CD8-positive, alpha-beta memory T cell (primary cell): ENCODE data around the gene OR2T10. TPM values are rescaled to one million over a fixed set of nuclear protein-coding genes. Genes with fewer than 3 reads are reported as not detected.

Experiments used
- CTCF ChIA-PET: fragments of 350-600 bp; sonication (Branson Sonifier 250); formaldehyde crosslinking; loops from one replicate; lab custom pipeline; 2021; ENCODE audit warnings: antibody characterized with exemption; lab: Charles Lee
- POLR2A ChIA-PET: fragments of 350-600 bp; sonication (Branson Sonifier 250); formaldehyde crosslinking; loops from one replicate; lab custom pipeline; 2021; ENCODE audit warnings: antibody characterized with exemption; lab: Charles Lee
- DNase-seq, 5 donors: peaks; one replicate each; pipeline versions ENCODE4 v3.0.0 to v3.0.0-alpha.2; 2020 to 2022; ENCODE audit warnings: mixed read lengths in 1 of 5
- H3K27ac ChIP-seq: one replicate; pipeline ENCODE4 v1.7.0; 2013; ENCODE audit warnings: low read depth, mild to moderate bottlenecking, low read length, moderate library complexity
- H3K27me3 ChIP-seq: 2 replicates; pipeline ENCODE4 v1.7.0; 2013; ENCODE audit warnings: low read length, mild to moderate bottlenecking; ENCODE audit not compliant: insufficient read depth, poor library complexity, severe bottlenecking
- H3K36me3 ChIP-seq: 2 replicates; pipeline ENCODE4 v1.7.0; 2013; ENCODE audit warnings: mild to moderate bottlenecking, low read length, moderate library complexity; ENCODE audit not compliant: insufficient read depth
- H3K4me1 ChIP-seq: 2 replicates; pipeline ENCODE4 v1.7.0; 2013; ENCODE audit warnings: mild to moderate bottlenecking, low read length, moderate library complexity; ENCODE audit not compliant: insufficient read depth
- H3K4me3 ChIP-seq: 2 replicates; pipeline ENCODE4 v1.7.0; 2013; ENCODE audit warnings: mild to moderate bottlenecking, low read length
- H3K9me3 ChIP-seq: 2 replicates; pipeline ENCODE4 v1.7.0; 2013; ENCODE audit warnings: mild to moderate bottlenecking, low read length
- H3K27ac Mint-ChIP-seq, 8 donors: one replicate each; pipeline ENCODE4 v1.8.0; 2020 to 2021; ENCODE audit warnings: mixed read lengths in 8 of 8, mild to moderate bottlenecking in 6 of 8, inconsistent platforms in 3 of 8, moderate library complexity in 3 of 8
- H3K27me3 Mint-ChIP-seq, 2 donors: one replicate each; pipeline ENCODE4 v1.8.0; 2020 to 2021; ENCODE audit warnings: mixed read lengths in 2 of 2, mild to moderate bottlenecking in 1 of 2, moderate library complexity in 1 of 2
- H3K36me3 Mint-ChIP-seq, 3 donors: one replicate each; pipeline ENCODE4 v1.8.0; 2020 to 2021; ENCODE audit warnings: mixed read lengths in 3 of 3, inconsistent platforms in 1 of 3, mild to moderate bottlenecking in 1 of 3
- H3K4me1 Mint-ChIP-seq, 3 donors: one replicate each; pipeline ENCODE4 v1.8.0; 2020 to 2021; ENCODE audit warnings: mixed read lengths in 3 of 3, inconsistent platforms in 1 of 3, mild to moderate bottlenecking in 1 of 3
- H3K4me3 Mint-ChIP-seq, 7 donors: one replicate each; pipeline ENCODE4 v1.8.0; 2020 to 2021; ENCODE audit warnings: mixed read lengths in 7 of 7, mild to moderate bottlenecking in 6 of 7, moderate library complexity in 4 of 7, inconsistent platforms in 2 of 7
- H3K9me3 Mint-ChIP-seq, 5 donors: one replicate each; pipeline ENCODE4 v1.8.0; 2020 to 2022; ENCODE audit warnings: mixed read lengths in 5 of 5, mild to moderate bottlenecking in 3 of 5, moderate library complexity in 2 of 5, inconsistent platforms in 1 of 5
- polyA plus RNA-seq: library from polyadenylated mRNA; unstranded; fragments of 300-500 nt; fragmentation: Illumina TruSeq; gene quantifications from one replicate; pipeline ENCODE4 v1.2.3, GENCODE V29; 2021
- total RNA-seq, 2 experiments: library from RNA; stranded (reverse); gene quantifications; one replicate each; pipeline ENCODE4 v1.2.3, GENCODE V29; 2021

Gene OR2T10
- total and polyA plus RNA-seq, 3 experiments from 2014 or later: not detected

DNA sequence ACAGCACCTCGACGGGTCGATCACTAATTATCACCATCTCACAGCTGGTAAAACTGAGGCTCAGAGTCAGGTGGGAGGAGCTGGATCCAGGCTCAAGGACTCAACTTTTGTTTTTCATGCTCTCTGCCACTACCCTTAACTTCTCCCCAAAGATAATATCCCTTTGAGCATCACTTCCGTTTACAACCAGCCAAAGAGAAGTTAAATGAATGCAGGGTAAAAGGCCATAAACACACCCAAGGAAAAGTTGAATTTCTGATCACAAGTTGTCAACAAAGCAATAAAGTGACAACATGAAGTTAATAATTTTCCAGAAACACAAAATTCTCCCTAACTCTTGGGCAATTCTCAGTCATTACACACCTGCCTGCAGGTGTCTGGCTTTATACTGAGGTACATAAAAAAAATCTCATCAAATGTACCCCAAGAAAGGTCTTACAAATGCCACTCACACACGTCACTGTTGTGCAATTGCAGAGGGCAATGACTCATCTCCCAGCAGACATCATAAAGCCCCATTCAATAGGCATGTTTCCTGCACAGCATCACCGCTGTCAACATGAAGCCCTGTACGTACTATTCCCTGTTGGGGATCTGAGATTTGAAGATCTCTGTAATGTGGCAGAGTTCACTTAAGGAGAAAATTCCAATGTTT, 34.0 kb upstream of the OR2T10 start:
- Histone ChIP-seq H3K27ac (no peak overlapping the region), H3K4me3 (no peak overlapping the region), H3K36me3 (no peaks in the 10 kb centered on the region), H3K4me1 (no peaks in the 10 kb centered on the region), H3K27me3 (no peaks in the 10 kb centered on the region), H3K9me3 (no peaks in the 10 kb centered on the region)
- Mint-ChIP-seq H3K27ac (no peak overlapping the region), H3K36me3 (no peaks in the 10 kb centered on the region), H3K4me3 (no peak overlapping the region), H3K9me3 (no peaks in the 10 kb centered on the region), H3K27me3 (peaks cover 0 to 3% of the 10 kb centered on the region in 2 donors), H3K4me1 (no peaks in the 10 kb centered on the region)
- ChIA-PET CTCF (no interaction called here), POLR2A (no interaction called here)
- no peak for DNase-seq

DNA sequence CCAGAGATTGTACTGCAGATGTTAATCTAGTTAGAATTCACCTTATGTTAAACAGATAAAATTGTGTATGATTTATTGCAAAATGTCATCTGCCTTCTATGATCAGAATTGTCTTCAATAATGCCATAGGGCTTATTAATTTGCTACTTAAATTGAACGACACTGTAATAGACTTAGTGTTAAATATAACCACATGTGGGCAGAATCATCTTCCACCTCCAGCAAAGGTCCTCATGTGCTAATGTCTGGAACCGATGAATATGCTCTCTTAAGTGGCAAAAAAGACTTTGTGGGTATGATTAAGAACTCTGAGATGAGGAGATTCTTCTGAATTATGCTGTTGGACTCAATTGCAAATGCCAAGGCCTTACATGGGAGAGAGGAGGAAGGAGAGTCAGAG, 33.1 kb upstream of the OR2T10 start:
- no peaks in the 10 kb centered on the region for H3K36me3 Mint-ChIP-seq
- H3K27ac ChIP-seq: no peak overlapping the region
- H3K9me3 ChIP-seq: no peaks in the 10 kb centered on the region
- H3K4me3 Mint-ChIP-seq: no peak overlapping the region
- no peaks in the 10 kb centered on the region for H3K27me3 ChIP-seq
- POLR2A ChIA-PET: no interaction called here
- H3K4me3 ChIP-seq: no peak overlapping the region
- H3K27ac Mint-ChIP-seq: peak overlapping the region in 1 of 8 donors; percentile 1
- DNase-seq: no peak
- no peaks in the 10 kb centered on the region for H3K4me1 ChIP-seq
- no peaks in the 10 kb centered on the region for H3K4me1 Mint-ChIP-seq
- H3K9me3 Mint-ChIP-seq: no peaks in the 10 kb centered on the region
- no peaks in the 10 kb centered on the region for H3K36me3 ChIP-seq
- H3K27me3 Mint-ChIP-seq: peaks cover 0 to 3% of the 10 kb centered on the region in 2 donors
- CTCF ChIA-PET: no interaction called here

DNA sequence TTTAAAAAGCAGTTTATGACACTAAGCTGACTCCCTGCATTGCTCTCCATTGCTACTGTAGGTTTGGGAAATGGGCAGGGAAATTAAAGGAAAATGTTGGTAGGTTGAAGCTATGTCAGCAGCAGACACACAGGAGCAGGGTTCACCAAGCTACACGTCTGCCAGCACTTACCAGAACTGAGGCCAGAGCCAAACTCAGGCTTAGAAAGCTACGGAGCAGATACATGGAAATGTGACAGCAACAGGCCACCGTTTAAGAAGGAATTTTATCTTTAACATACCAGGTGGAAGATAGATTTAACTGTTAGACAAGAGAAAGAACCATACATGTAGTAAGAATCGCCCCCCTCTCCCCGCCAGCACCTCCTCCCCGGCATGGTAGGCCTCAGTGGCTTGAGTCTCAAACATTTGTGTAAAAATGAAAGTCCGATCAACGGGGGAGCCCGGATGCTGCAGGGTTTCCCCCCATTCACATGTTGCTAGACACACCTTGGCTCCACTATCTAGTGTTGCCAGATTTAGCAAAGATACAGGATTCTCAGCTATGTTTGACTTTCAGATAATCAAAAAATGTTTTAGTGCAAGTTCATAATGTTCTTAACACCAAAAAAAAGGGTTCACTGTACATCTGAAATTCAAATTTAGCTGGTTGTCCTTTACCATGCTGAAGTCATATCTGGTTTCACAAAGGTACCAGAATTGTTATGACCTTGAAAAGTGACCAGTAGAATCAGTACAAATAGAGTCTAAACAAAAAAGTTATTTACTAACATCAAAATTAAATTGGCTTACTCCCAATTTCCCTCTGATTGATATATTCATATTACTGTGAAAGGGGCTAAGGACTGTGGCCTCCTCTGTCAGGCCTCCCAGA, 30.7 kb upstream of the OR2T10 start:
- H3K27me3 Mint-ChIP-seq: peaks cover 0 to 3% of the 10 kb centered on the region in 2 donors
- no peaks in the 10 kb centered on the region for H3K9me3 ChIP-seq
- no peak overlapping the region for H3K4me3 ChIP-seq
- no peaks in the 10 kb centered on the region for H3K36me3 ChIP-seq
- no peak overlapping the region for H3K4me3 Mint-ChIP-seq
- no peaks in the 10 kb centered on the region for H3K9me3 Mint-ChIP-seq
- ChIA-PET POLR2A (no interaction called here), CTCF (interaction anchor here (0.8 kb wide), 1 partner anchor 153 kb away, joined by 3 read pairs; no protein-coding TSS in a partner anchor)
- peaks cover 4% of the 10 kb centered on the region for H3K4me1 ChIP-seq
- no peaks in the 10 kb centered on the region for H3K4me1 Mint-ChIP-seq
- no peaks in the 10 kb centered on the region for H3K36me3 Mint-ChIP-seq
- H3K27me3 ChIP-seq: no peaks in the 10 kb centered on the region
- H3K27ac Mint-ChIP-seq: no peak overlapping the region
- no peak overlapping the region for H3K27ac ChIP-seq
- no peak for DNase-seq

DNA sequence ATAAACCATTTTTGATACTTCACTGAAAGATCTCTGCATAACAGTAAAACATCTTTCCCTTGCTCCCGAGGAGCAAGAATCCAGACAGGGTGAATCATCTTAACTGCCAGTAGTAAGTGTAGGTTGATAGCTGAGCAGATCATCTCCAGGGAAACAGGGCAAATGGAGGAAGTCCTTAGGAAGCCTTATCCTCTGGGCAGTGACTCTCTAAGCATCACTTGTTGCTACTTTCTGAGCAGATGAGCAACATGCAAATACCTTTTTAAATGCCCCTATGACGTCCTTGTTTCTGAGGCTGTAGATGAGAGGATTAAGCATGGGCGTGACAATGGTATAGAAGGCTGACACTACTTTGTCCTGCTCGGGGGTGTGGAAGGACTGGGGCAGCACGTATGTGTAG, 28.5 kb upstream of the OR2T10 start:
- Mint-ChIP-seq H3K27me3 (peaks cover 0 to under 1% of the 10 kb centered on the region in 2 donors), H3K36me3 (no peaks in the 10 kb centered on the region), H3K4me1 (no peaks in the 10 kb centered on the region), H3K27ac (no peak overlapping the region), H3K4me3 (no peak overlapping the region), H3K9me3 (no peaks in the 10 kb centered on the region)
- CTCF ChIA-PET: no interaction called here
- no peaks in the 10 kb centered on the region for H3K27me3 ChIP-seq
- H3K9me3 ChIP-seq: no peaks in the 10 kb centered on the region
- DNase-seq: no peak
- H3K36me3 ChIP-seq: no peaks in the 10 kb centered on the region
- no peak overlapping the region for H3K4me3 ChIP-seq
- POLR2A ChIA-PET: no interaction called here
- no peak overlapping the region for H3K27ac ChIP-seq
- peaks cover 4% of the 10 kb centered on the region for H3K4me1 ChIP-seq

DNA sequence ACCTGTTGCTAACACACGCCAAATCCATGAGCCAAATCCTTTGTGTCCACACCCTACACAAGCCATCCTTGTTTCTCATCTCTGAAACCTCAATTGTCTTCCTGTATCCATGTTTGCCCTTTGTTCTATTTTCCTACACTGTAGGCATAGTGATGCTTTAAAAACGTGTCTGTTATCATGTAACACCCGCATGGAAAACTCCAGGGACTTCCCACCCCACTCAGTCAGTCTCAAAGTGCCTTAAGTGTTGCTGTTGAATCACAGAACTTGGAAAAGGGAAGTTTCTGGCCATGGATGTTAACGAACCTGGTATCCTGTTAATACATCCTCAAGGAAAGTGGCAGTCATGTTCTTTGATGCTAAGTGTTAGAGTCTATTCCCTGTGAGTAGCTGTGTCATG, 27.7 kb upstream of the OR2T10 start:
- H3K36me3 ChIP-seq: no peaks in the 10 kb centered on the region
- no peaks in the 10 kb centered on the region for H3K27me3 Mint-ChIP-seq
- H3K9me3 ChIP-seq: no peaks in the 10 kb centered on the region
- H3K27ac ChIP-seq: no peak overlapping the region
- ChIA-PET CTCF (no interaction called here), POLR2A (no interaction called here)
- H3K4me3 Mint-ChIP-seq: no peak overlapping the region
- H3K27me3 ChIP-seq: no peaks in the 10 kb centered on the region
- no peak for DNase-seq
- H3K9me3 Mint-ChIP-seq: no peaks in the 10 kb centered on the region
- H3K36me3 Mint-ChIP-seq: no peaks in the 10 kb centered on the region
- peaks cover 4% of the 10 kb centered on the region for H3K4me1 ChIP-seq
- no peaks in the 10 kb centered on the region for H3K4me1 Mint-ChIP-seq
- no peak overlapping the region for H3K4me3 ChIP-seq
- no peak overlapping the region for H3K27ac Mint-ChIP-seq

DNA sequence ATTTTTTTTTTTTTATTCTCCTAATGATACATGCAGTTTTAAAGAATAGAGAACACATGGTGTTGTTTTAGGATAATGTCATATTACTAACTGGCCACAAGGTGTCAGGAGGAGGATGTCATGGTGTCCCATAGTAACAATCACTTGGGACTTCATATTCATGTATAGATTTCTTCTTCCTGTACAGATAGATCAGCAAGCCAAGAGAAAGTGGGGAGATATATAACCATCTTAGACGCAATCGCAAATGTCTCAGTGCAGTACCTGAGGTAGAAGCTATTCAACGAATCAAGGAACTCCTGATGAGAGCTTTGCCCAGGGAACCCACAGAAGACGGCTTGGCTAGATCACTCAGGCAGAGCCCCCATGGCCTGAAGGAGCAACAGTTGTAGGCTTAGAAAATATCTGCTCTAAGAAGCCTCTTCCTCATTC, 25.1 kb upstream of the OR2T10 start:
- no peak overlapping the region for H3K4me3 ChIP-seq
- H3K9me3 ChIP-seq: no peaks in the 10 kb centered on the region
- no peaks in the 10 kb centered on the region for H3K36me3 Mint-ChIP-seq
- H3K4me3 Mint-ChIP-seq: no peak overlapping the region
- peaks cover 0 to 1% of the 10 kb centered on the region in 2 donors for H3K27me3 Mint-ChIP-seq
- no peak overlapping the region for H3K27ac ChIP-seq
- no peaks in the 10 kb centered on the region for H3K36me3 ChIP-seq
- DNase-seq: peak in 1 of 5 donors; percentile 15
- ChIA-PET CTCF (no interaction called here), POLR2A (no interaction called here)
- H3K27me3 ChIP-seq: no peaks in the 10 kb centered on the region
- H3K4me1 ChIP-seq: peaks cover 4% of the 10 kb centered on the region
- no peak overlapping the region for H3K27ac Mint-ChIP-seq
- H3K9me3 Mint-ChIP-seq: no peaks in the 10 kb centered on the region
- H3K4me1 Mint-ChIP-seq: no peaks in the 10 kb centered on the region

DNA sequence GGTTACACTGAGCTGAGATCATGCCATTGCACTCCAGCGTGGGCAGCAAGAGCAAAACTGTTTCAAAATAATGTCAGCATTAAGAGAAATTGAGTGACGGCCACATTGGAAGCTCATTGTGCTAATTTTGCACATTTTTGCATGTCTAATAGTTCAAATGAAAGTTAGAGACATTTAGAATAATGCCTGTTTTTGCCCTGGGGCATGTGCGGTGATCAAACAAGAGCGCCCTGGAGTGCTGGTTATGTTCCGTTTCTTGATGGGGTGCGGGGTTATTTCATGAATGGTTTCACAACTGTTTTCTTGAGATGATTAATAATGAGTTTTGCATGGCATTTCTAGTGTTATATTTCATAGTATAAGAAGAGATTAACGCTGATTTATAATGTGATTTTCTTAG, 24.3 kb upstream of the OR2T10 start:
- Mint-ChIP-seq H3K27ac (no peak overlapping the region), H3K36me3 (no peaks in the 10 kb centered on the region), H3K27me3 (peaks cover 0 to 1% of the 10 kb centered on the region in 2 donors), H3K4me3 (no peak overlapping the region), H3K4me1 (no peaks in the 10 kb centered on the region), H3K9me3 (no peaks in the 10 kb centered on the region)
- H3K27ac ChIP-seq: no peak overlapping the region
- DNase-seq: no peak
- H3K9me3 ChIP-seq: no peaks in the 10 kb centered on the region
- no peaks in the 10 kb centered on the region for H3K27me3 ChIP-seq
- CTCF ChIA-PET: no interaction called here
- POLR2A ChIA-PET: no interaction called here
- no peak overlapping the region for H3K4me3 ChIP-seq
- no peaks in the 10 kb centered on the region for H3K36me3 ChIP-seq
- H3K4me1 ChIP-seq: peaks cover 4% of the 10 kb centered on the region

DNA sequence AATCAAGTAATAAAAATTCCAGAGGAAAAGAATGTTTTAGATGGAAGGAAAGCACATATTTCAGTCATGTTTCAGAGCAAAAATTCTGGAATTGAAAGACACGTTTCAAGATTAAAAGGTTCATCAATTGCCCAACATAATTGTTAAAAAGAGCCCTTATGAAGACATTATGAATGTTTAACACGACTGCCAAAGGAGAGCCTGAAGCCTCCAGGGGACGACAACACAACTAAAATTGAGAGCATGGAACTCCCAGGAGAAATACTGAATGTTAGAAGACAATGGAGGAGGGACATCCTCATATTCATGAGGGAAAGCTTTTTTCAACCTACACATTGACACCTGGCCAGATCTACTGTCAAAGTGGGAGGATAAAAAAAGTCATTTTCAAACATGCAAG, 21.4 kb upstream of the OR2T10 start:
- H3K36me3 ChIP-seq: no peaks in the 10 kb centered on the region
- ChIA-PET CTCF (no interaction called here), POLR2A (no interaction called here)
- Mint-ChIP-seq H3K27ac (no peak overlapping the region), H3K4me1 (no peaks in the 10 kb centered on the region), H3K36me3 (no peaks in the 10 kb centered on the region), H3K4me3 (no peak overlapping the region), H3K27me3 (peaks cover 0 to 3% of the 10 kb centered on the region in 2 donors), H3K9me3 (no peaks in the 10 kb centered on the region)
- DNase-seq: peak in 2 of 5 donors; percentile 3 to 8
- no peaks in the 10 kb centered on the region for H3K4me1 ChIP-seq
- H3K27me3 ChIP-seq: no peaks in the 10 kb centered on the region
- no peak overlapping the region for H3K4me3 ChIP-seq
- no peak overlapping the region for H3K27ac ChIP-seq
- H3K9me3 ChIP-seq: no peaks in the 10 kb centered on the region
